Nephron (organoid): ENCODE measurements around the gene HCN4.

Experiments used
- H3K27ac Mint-ChIP-seq, 3 experiments: 2 replicates each; pipeline ENCODE4 v1.8.0; 2020; ENCODE audit warnings: mixed read lengths in 3 of 3, mild to moderate bottlenecking in 2 of 3, moderate library complexity in 1 of 3
- H3K27me3 Mint-ChIP-seq: 2 replicates; pipeline ENCODE4 v1.8.0; 2021; ENCODE audit warnings: low read depth, mild to moderate bottlenecking, moderate library complexity, mixed read lengths
- H3K36me3 Mint-ChIP-seq: 2 replicates; pipeline ENCODE4 v1.8.0; 2020; ENCODE audit warnings: low read depth, mixed read lengths
- H3K4me1 Mint-ChIP-seq: 2 replicates; pipeline ENCODE4 v1.8.0; 2020; ENCODE audit warnings: mixed read lengths
- H3K4me3 Mint-ChIP-seq, 3 experiments: 2 replicates each; pipeline ENCODE4 v1.8.0; 2020; ENCODE audit warnings: mild to moderate bottlenecking in 3 of 3, mixed read lengths in 3 of 3, moderate library complexity in 2 of 3
- H3K9me3 Mint-ChIP-seq: 2 replicates; pipeline ENCODE4 v1.8.0; 2020; ENCODE audit warnings: mixed read lengths
- CTCF ChIP-seq, 3 experiments: fragments of 200-600 bp; sonication (generic); IDR thresholded peaks; one replicate each; pipeline ENCODE4 v1.5.0; 2021; ENCODE audit warnings: antibody characterized with exemption in 3 of 3; ENCODE audit not compliant: unreplicated experiment in 3 of 3

The HCN4 gene

GRCh38 chr15:73361337-73361736 is 7.4 kb downstream of the HCN4 start:
- no peaks in the 10 kb centered on the region for H3K36me3 Mint-ChIP-seq
- no peaks in the 10 kb centered on the region for H3K9me3 Mint-ChIP-seq
- TF ChIP-seq CTCF (IDR thresholded peaks at IDR 0.05; ENCODE audit: unreplicated experiment in 3 of 3) = no peak
- H3K27ac Mint-ChIP-seq = no peak overlapping the region
- H3K4me3 Mint-ChIP-seq = no peak overlapping the region
- peaks cover 84% of the 10 kb centered on the region for H3K27me3 Mint-ChIP-seq
- H3K4me1 Mint-ChIP-seq = peaks cover 5% of the 10 kb centered on the region

GRCh38 chr15:73359651-73360050 is 9.1 kb downstream of the HCN4 start:
- H3K27me3 Mint-ChIP-seq = peaks cover 82% of the 10 kb centered on the region
- TF ChIP-seq CTCF (IDR thresholded peaks at IDR 0.05; ENCODE audit: unreplicated experiment in 3 of 3) = no peak
- peaks cover 5% of the 10 kb centered on the region for H3K4me1 Mint-ChIP-seq
- H3K9me3 Mint-ChIP-seq = no peaks in the 10 kb centered on the region
- no peaks in the 10 kb centered on the region for H3K36me3 Mint-ChIP-seq
- no peak overlapping the region for H3K4me3 Mint-ChIP-seq
- no peak overlapping the region for H3K27ac Mint-ChIP-seq

- Mint-ChIP-seq H3K4me3 (no peak overlapping the region), H3K36me3 (no peaks in the 10 kb centered on the region), H3K27me3 (peaks cover 72% of the 10 kb centered on the region), H3K4me1 (peaks cover 5% of the 10 kb centered on the region), H3K9me3 (no peaks in the 10 kb centered on the region), H3K27ac (no peak overlapping the region)
- no peak for TF ChIP-seq CTCF (IDR thresholded peaks at IDR 0.05; ENCODE audit: unreplicated experiment in 3 of 3)
Observed at GRCh38 chr15:73357999-73358665, 10.6 kb downstream of the HCN4 start.

GRCh38 chr15:73355612-73356265 is 13.0 kb downstream of the HCN4 start:
- TF ChIP-seq CTCF (IDR thresholded peaks at IDR 0.05; ENCODE audit: unreplicated experiment in 3 of 3) = no peak
- H3K27me3 Mint-ChIP-seq = peaks cover 48% of the 10 kb centered on the region
- H3K27ac Mint-ChIP-seq = no peak overlapping the region
- no peaks in the 10 kb centered on the region for H3K9me3 Mint-ChIP-seq
- H3K36me3 Mint-ChIP-seq = no peaks in the 10 kb centered on the region
- H3K4me3 Mint-ChIP-seq = no peak overlapping the region
- peaks cover 5% of the 10 kb centered on the region for H3K4me1 Mint-ChIP-seq

GRCh38 chr15:73354241-73354640 is 14.5 kb downstream of the HCN4 start:
- H3K4me1 Mint-ChIP-seq = peaks cover 5% of the 10 kb centered on the region
- peaks cover 40% of the 10 kb centered on the region for H3K27me3 Mint-ChIP-seq
- H3K9me3 Mint-ChIP-seq = no peaks in the 10 kb centered on the region
- TF ChIP-seq CTCF (IDR thresholded peaks at IDR 0.05; ENCODE audit: unreplicated experiment in 3 of 3) = no peak
- H3K27ac Mint-ChIP-seq = no peak overlapping the region
- no peaks in the 10 kb centered on the region for H3K36me3 Mint-ChIP-seq
- no peak overlapping the region for H3K4me3 Mint-ChIP-seq

DNA sequence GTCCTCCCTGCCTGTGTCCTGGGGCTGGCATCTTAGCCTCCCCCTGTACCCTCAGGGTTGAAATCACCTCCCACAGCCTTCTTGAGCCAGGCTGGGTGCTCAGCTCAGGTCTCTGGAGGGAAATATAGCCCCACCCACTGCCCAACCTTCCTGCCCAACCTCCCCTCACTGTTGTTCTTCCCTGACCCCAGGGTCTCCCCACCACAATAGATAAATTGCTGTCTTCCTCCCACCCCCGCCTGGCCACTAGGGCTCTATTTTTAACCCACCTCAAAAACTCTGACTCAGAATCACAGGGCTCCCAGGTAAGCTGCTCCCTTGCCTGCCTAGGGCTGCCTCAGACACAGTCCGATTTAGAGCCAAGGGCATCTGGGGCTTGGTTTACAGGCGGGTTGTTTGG is 15.0 kb downstream of the HCN4 start:
- Mint-ChIP-seq H3K27ac (no peak overlapping the region), H3K4me1 (peaks cover 5% of the 10 kb centered on the region), H3K9me3 (no peaks in the 10 kb centered on the region), H3K36me3 (no peaks in the 10 kb centered on the region), H3K27me3 (peaks cover 36% of the 10 kb centered on the region), H3K4me3 (no peak overlapping the region)
- no peak for TF ChIP-seq CTCF (IDR thresholded peaks at IDR 0.05; ENCODE audit: unreplicated experiment in 3 of 3)
